Neural cell (in vitro differentiated cells): ENCODE data around the gene UBN2. TPM values are rescaled to one million over a fixed set of nuclear protein-coding genes. Genes with fewer than 3 reads are reported as not detected.

Experiments
- H2AFZ ChIP-seq: fragments of 200-600, 300-800 bp; sonication (generic), shearing (Covaris generic); 2 replicates; pipeline ENCODE4 v1.6.0; 2014; ENCODE audit warnings: low read depth, mild to moderate bottlenecking, antibody characterized with exemption, low read length, moderate library complexity
- H3F3A ChIP-seq: fragments of 200-600 bp; shearing (Covaris generic); 2 replicates; pipeline ENCODE4 v1.6.1; 2016; ENCODE audit warnings: mild to moderate bottlenecking, moderate library complexity, mixed read lengths, antibody characterized with exemption, low read length; ENCODE audit not compliant: insufficient read depth, poor library complexity, severe bottlenecking
- H3K27ac ChIP-seq: fragments of 200-600, 300-800 bp; sonication (generic), shearing (Covaris generic); 2 replicates; pipeline ENCODE4 v1.5.1; 2014; ENCODE audit warnings: mild to moderate bottlenecking, low read length, moderate library complexity
- H3K27me3 ChIP-seq: fragments of 300-800, 200-600 bp; sonication (generic), shearing (Covaris generic); 2 replicates; pipeline ENCODE4 v1.6.0; 2014; ENCODE audit warnings: mild to moderate bottlenecking, low read depth, low read length, moderate library complexity; ENCODE audit not compliant: insufficient read depth
- H3K36me3 ChIP-seq: fragments of 300-800, 200-600 bp; sonication (generic), shearing (Covaris generic); 2 replicates; pipeline ENCODE4 v1.5.1; 2014; ENCODE audit warnings: mild to moderate bottlenecking, antibody characterized with exemption, low read length, moderate library complexity; ENCODE audit not compliant: insufficient read depth
- H3K4me2 ChIP-seq: fragments of 300-800, 200-600 bp; sonication (generic), shearing (Covaris generic); 2 replicates; pipeline ENCODE4 v1.6.0; 2014; ENCODE audit warnings: mild to moderate bottlenecking, low read length
- H3K4me3 ChIP-seq: fragments of 300-800, 200-600 bp; sonication (generic), shearing (Covaris generic); 2 replicates; pipeline ENCODE4 v1.5.1; 2014; ENCODE audit warnings: mild to moderate bottlenecking, low read length, moderate library complexity
- H3K79me2 ChIP-seq: fragments of 200-600 bp; shearing (Covaris generic); replicated peaks from 2 replicates; pipeline ENCODE4 v1.6.0; 2014; ENCODE audit warnings: mild to moderate bottlenecking, low read length, moderate library complexity; ENCODE audit not compliant: insufficient read depth
- H3K9ac ChIP-seq: fragments of 300-800, 200-600 bp; sonication (generic), shearing (Covaris generic); 2 replicates; pipeline ENCODE4 v1.6.1; 2016; ENCODE audit warnings: mild to moderate bottlenecking, low read length, mixed read lengths
- H3K9me2 ChIP-seq: fragments of 200-600 bp; shearing (Covaris generic); 2 replicates; pipeline ENCODE4 v1.6.1; 2016; ENCODE audit warnings: mild to moderate bottlenecking, low read length, mixed read lengths; ENCODE audit not compliant: insufficient read depth
- H3K9me3 ChIP-seq: fragments of 200-600, 300-800 bp; sonication (generic), shearing (Covaris generic); 2 replicates; pipeline ENCODE4 v1.6.1; 2016; ENCODE audit warnings: mild to moderate bottlenecking, mixed run types, low read length, moderate library complexity, mixed read lengths
- H4K20me1 ChIP-seq: fragments of 200-600 bp; shearing (Covaris generic); 2 replicates; pipeline ENCODE4 v1.6.1; 2016; ENCODE audit warnings: mild to moderate bottlenecking, mixed run types; ENCODE audit not compliant: insufficient read depth
- CTCF ChIP-seq: fragments of 450-650 bp; IDR thresholded peaks from 2 replicates; pipeline ENCODE4 v1.5.1; 2014; ENCODE audit warnings: antibody characterized with exemption, mild to moderate bottlenecking, moderate library complexity; ENCODE audit not compliant: poor library complexity, severe bottlenecking
- EP300 ChIP-seq: fragments of 450-650 bp; conservative IDR thresholded peaks from 2 replicates; pipeline ENCODE4 v1.6.1; 2014; ENCODE audit warnings: antibody characterized with exemption, mild to moderate bottlenecking, moderate library complexity; ENCODE audit not compliant: poor library complexity, severe bottlenecking
- EZH2 ChIP-seq: fragments of 200-600, 300-800 bp; shearing (Covaris generic), sonication (generic); IDR thresholded peaks from 2 replicates; pipeline ENCODE4 v1.6.1; 2014; ENCODE audit warnings: antibody characterized with exemption, low read length, borderline replicate concordance, mild to moderate bottlenecking; ENCODE audit not compliant: insufficient read depth, poor library complexity, severe bottlenecking
- MXI1 ChIP-seq: fragments of 450-650 bp; conservative IDR thresholded peaks from 2 replicates; pipeline ENCODE4 v1.6.1; 2014; ENCODE audit warnings: antibody characterized with exemption, mild to moderate bottlenecking; ENCODE audit not compliant: poor library complexity, severe bottlenecking
- POLR2AphosphoS5 ChIP-seq: IDR thresholded peaks from 2 replicates; pipeline ENCODE4 v1.6.1; 2012
- RAD21 ChIP-seq: fragments of 450-650 bp; conservative IDR thresholded peaks from 2 replicates; pipeline ENCODE4 v1.6.1; 2014; ENCODE audit warnings: antibody characterized with exemption, mild to moderate bottlenecking, moderate library complexity
- REST ChIP-seq: IDR thresholded peaks from 2 replicates; pipeline ENCODE4 v1.6.1; 2012; ENCODE audit warnings: borderline replicate concordance
- SMC3 ChIP-seq: fragments of 450-650 bp; conservative IDR thresholded peaks from 2 replicates; pipeline ENCODE4 v1.6.1; 2014; ENCODE audit warnings: antibody characterized with exemption, mild to moderate bottlenecking, moderate library complexity; ENCODE audit not compliant: poor library complexity
- TAF1 ChIP-seq: IDR thresholded peaks from 2 replicates; pipeline ENCODE4 v1.6.1; 2012; ENCODE audit warnings: low read depth
- polyA plus RNA-seq: library from polyadenylated mRNA; depleted of rRNA; stranded (reverse); fragments of >200 nt; gene quantifications from 2 replicates; pipeline ENCODE4 v1.2.3, GENCODE V29; 2014

The UBN2 gene
- polyA plus RNA-seq, 1 donor from 2014 or later: 18.2 TPM

GRCh38 chr7:139259142-139259541, 28.1 kb downstream of the UBN2 start:
- no peak for TF ChIP-seq REST
- no peak for TF ChIP-seq RAD21
- TF ChIP-seq EP300: no peak
- no peak for TF ChIP-seq TAF1
- TF ChIP-seq POLR2AphosphoS5: no peak
- TF ChIP-seq SMC3: no peak
- no peak for TF ChIP-seq CTCF
- H4K20me1 ChIP-seq: no peaks in the 10 kb centered on the region
- H3K4me3 ChIP-seq: no peak overlapping the region
- no peaks in the 10 kb centered on the region for H3F3A ChIP-seq
- H3K9me3 ChIP-seq: no peaks in the 10 kb centered on the region
- no peak overlapping the region for H2AFZ ChIP-seq
- H3K4me2 ChIP-seq: no peak overlapping the region
- H3K9me2 ChIP-seq: no peaks in the 10 kb centered on the region
- no peaks in the 10 kb centered on the region for H3K27me3 ChIP-seq
- no peak overlapping the region for H3K27ac ChIP-seq
- no peaks in the 10 kb centered on the region for H3K79me2 ChIP-seq
- no peak overlapping the region for H3K9ac ChIP-seq
- H3K36me3 ChIP-seq: peaks cover 13% of the 10 kb centered on the region

GRCh38 chr7:139264220-139264619, 33.2 kb downstream of the UBN2 start:
- H3F3A ChIP-seq: no peaks in the 10 kb centered on the region
- H3K27ac ChIP-seq: no peak overlapping the region
- TF ChIP-seq POLR2AphosphoS5 (no peak), REST (no peak), TAF1 (no peak), SMC3 (no peak), EP300 (no peak), RAD21 (no peak), CTCF (no peak), MXI1 (no peak), EZH2 (no peak)
- H3K27me3 ChIP-seq: no peaks in the 10 kb centered on the region
- no peak overlapping the region for H3K4me2 ChIP-seq
- no peak overlapping the region for H3K9ac ChIP-seq
- H4K20me1 ChIP-seq: no peaks in the 10 kb centered on the region
- no peaks in the 10 kb centered on the region for H3K9me3 ChIP-seq
- no peaks in the 10 kb centered on the region for H3K79me2 ChIP-seq
- H3K4me3 ChIP-seq: no peak overlapping the region
- no peak overlapping the region for H2AFZ ChIP-seq
- peaks cover 14% of the 10 kb centered on the region for H3K36me3 ChIP-seq
- no peaks in the 10 kb centered on the region for H3K9me2 ChIP-seq
